ENCODE measurements around the gene IQSEC1. TPM values are rescaled to one million over a fixed set of nuclear protein-coding genes. Genes with fewer than 3 reads are reported as not detected.

IQSEC1 gene
- total and polyA plus RNA-seq, 2 donors (not counting 1 experiment from before 2014, with no cell fraction given): 4.3 to 18.2 TPM

GRCh38 chr3:12996181-12996506 lies 77.1 kb downstream of the IQSEC1 start:
- no peaks in the 10 kb centered on the region for H3K9me3 ChIP-seq (ENCODE audit: control insufficient read depth, insufficient read depth, low read depth, low read length)
- peaks cover 4% of the 10 kb centered on the region for H3K4me1 ChIP-seq (ENCODE audit: control insufficient read depth, extremely low read depth, insufficient read depth, low read length)
- no peak overlapping the region for H3K4me2 ChIP-seq (ENCODE audit: extremely low read depth, insufficient read depth, low read length)
- no peak overlapping the region for H3K4me3 ChIP-seq (replicated peaks in 1 of 4; ENCODE audit: control extremely low read depth in 1 of 4, insufficient read depth in 1 of 4, low read depth in 3 of 4, low read length in 4 of 4)
- H3K9ac ChIP-seq (ENCODE audit: insufficient read depth, low read length): no peak overlapping the region
- no peak overlapping the region for H3K27ac ChIP-seq (ENCODE audit: insufficient read depth, low read length)
- H3K79me2 ChIP-seq (ENCODE audit: control insufficient read depth, insufficient read depth, low read length): no peaks in the 10 kb centered on the region
- no peak for TF ChIP-seq CTCF (conservative IDR thresholded peaks at IDR 0.05 in 1 of 2, IDR thresholded peaks at IDR 0.05 in 1 of 2; ENCODE audit: low read depth in 1 of 2, low read length in 2 of 2)
- TF ChIP-seq EZH2 (IDR thresholded peaks at IDR 0.05; ENCODE audit: low read length, missing control alignments): no peak
- no peaks in the 10 kb centered on the region for H4K20me1 ChIP-seq (ENCODE audit: control insufficient read depth, extremely low read depth, insufficient read depth, low read length)
- peaks cover 4% of the 10 kb centered on the region for H3K27me3 ChIP-seq (ENCODE audit: control insufficient read depth, insufficient read depth, low read length)
- H3K36me3 ChIP-seq (ENCODE audit: control insufficient read depth, insufficient read depth, low read length): no peaks in the 10 kb centered on the region
- DNase-seq (ENCODE audit: low read depth in 2 of 2): no peak
- H2AFZ ChIP-seq (ENCODE audit: low read length): no peak overlapping the region

GRCh38 chr3:12995389-12996180 lies 77.6 kb downstream of the IQSEC1 start:
- Histone ChIP-seq H4K20me1 (ENCODE audit: control insufficient read depth, extremely low read depth, insufficient read depth, low read length) (no peaks in the 10 kb centered on the region), H3K4me1 (ENCODE audit: control insufficient read depth, extremely low read depth, insufficient read depth, low read length) (peaks cover 4% of the 10 kb centered on the region), H3K27ac (ENCODE audit: insufficient read depth, low read length) (no peak overlapping the region), H3K36me3 (ENCODE audit: control insufficient read depth, insufficient read depth, low read length) (no peaks in the 10 kb centered on the region), H3K9me3 (ENCODE audit: control insufficient read depth, insufficient read depth, low read depth, low read length) (no peaks in the 10 kb centered on the region), H3K9ac (ENCODE audit: insufficient read depth, low read length) (no peak overlapping the region), H3K27me3 (ENCODE audit: control insufficient read depth, insufficient read depth, low read length) (peaks cover 4% of the 10 kb centered on the region), H3K79me2 (ENCODE audit: control insufficient read depth, insufficient read depth, low read length) (no peaks in the 10 kb centered on the region), H2AFZ (ENCODE audit: low read length) (no peak overlapping the region), H3K4me2 (ENCODE audit: extremely low read depth, insufficient read depth, low read length) (no peak overlapping the region), H3K4me3 (replicated peaks in 1 of 4; ENCODE audit: control extremely low read depth in 1 of 4, insufficient read depth in 1 of 4, low read depth in 3 of 4, low read length in 4 of 4) (no peak overlapping the region)
- DNase-seq (ENCODE audit: low read depth in 2 of 2): no peak
- TF ChIP-seq EZH2 (IDR thresholded peaks at IDR 0.05; ENCODE audit: low read length, missing control alignments): no peak
- no peak for TF ChIP-seq CTCF (conservative IDR thresholded peaks at IDR 0.05 in 1 of 2, IDR thresholded peaks at IDR 0.05 in 1 of 2; ENCODE audit: low read depth in 1 of 2, low read length in 2 of 2)

GRCh38 chr3:12994607-12995388 lies 78.4 kb downstream of the IQSEC1 start:
- Histone ChIP-seq H3K9me3 (ENCODE audit: control insufficient read depth, insufficient read depth, low read depth, low read length) (no peaks in the 10 kb centered on the region), H3K4me3 (replicated peaks in 1 of 4; ENCODE audit: control extremely low read depth in 1 of 4, insufficient read depth in 1 of 4, low read depth in 3 of 4, low read length in 4 of 4) (peak overlapping the region; percentile 61 to 71 (median 68)), H3K4me1 (ENCODE audit: control insufficient read depth, extremely low read depth, insufficient read depth, low read length) (peaks cover 4% of the 10 kb centered on the region), H3K9ac (ENCODE audit: insufficient read depth, low read length) (peak overlapping the region; percentile 41), H3K36me3 (ENCODE audit: control insufficient read depth, insufficient read depth, low read length) (no peaks in the 10 kb centered on the region), H3K27ac (ENCODE audit: insufficient read depth, low read length) (no peak overlapping the region), H3K4me2 (ENCODE audit: extremely low read depth, insufficient read depth, low read length) (peak overlapping the region; percentile 92), H3K27me3 (ENCODE audit: control insufficient read depth, insufficient read depth, low read length) (peaks cover 4% of the 10 kb centered on the region), H2AFZ (ENCODE audit: low read length) (peak overlapping the region; percentile 91), H3K79me2 (ENCODE audit: control insufficient read depth, insufficient read depth, low read length) (no peaks in the 10 kb centered on the region), H4K20me1 (ENCODE audit: control insufficient read depth, extremely low read depth, insufficient read depth, low read length) (no peaks in the 10 kb centered on the region)
- peak; percentile 65 to 69 for DNase-seq (ENCODE audit: low read depth in 2 of 2)
- TF ChIP-seq CTCF (conservative IDR thresholded peaks at IDR 0.05 in 1 of 2, IDR thresholded peaks at IDR 0.05 in 1 of 2; ENCODE audit: low read depth in 1 of 2, low read length in 2 of 2) (peak; percentile 60 to 71), EZH2 (IDR thresholded peaks at IDR 0.05; ENCODE audit: low read length, missing control alignments) (no peak)
